Fibroblast of pulmonary artery (primary cell): ENCODE measurements around the gene TMEM108.
A peak's percentile ranks its signal among the peaks of the same experiment; 100 is the strongest.

ENCODE experiments used
- DNase-seq: peaks from one replicate; pipeline ENCODE4 v3.0.0-alpha.2; 2010; ENCODE audit warnings: low read depth
- H3K4me3 ChIP-seq: replicated peaks from 2 replicates; pipeline ENCODE4 v1.5.1; 2011; ENCODE audit warnings: low read depth, mild to moderate bottlenecking, control low read depth, low read length, moderate library complexity
- CTCF ChIP-seq: IDR thresholded peaks from 2 replicates; pipeline ENCODE4 v1.5.1; 2011; ENCODE audit warnings: mild to moderate bottlenecking, control low read depth, low read length, inconsistent platforms; ENCODE audit errors: missing control alignments

The TMEM108 gene

DNA sequence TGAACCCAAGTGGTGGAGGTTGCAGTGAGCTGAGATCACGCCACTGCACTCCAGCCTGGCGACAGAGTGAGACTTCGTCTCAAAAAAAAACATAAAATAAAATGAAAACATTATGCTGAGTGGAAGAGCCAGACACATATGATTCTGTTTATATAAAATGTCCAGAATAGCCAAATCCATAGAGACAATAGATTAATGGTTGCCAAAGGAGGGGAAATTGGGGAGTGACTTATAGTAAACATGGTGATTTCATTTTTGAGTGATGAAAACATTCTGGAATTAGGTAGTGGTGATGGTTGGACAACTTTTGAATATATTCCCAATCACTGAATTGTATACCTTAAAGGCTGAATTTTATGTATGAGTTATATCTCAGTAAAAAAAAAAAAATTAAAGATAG, 189.6 kb downstream of the TMEM108 start:
- no peak for TF ChIP-seq CTCF
- no peak overlapping the region for H3K4me3 ChIP-seq
- DNase-seq: no peak

DNA sequence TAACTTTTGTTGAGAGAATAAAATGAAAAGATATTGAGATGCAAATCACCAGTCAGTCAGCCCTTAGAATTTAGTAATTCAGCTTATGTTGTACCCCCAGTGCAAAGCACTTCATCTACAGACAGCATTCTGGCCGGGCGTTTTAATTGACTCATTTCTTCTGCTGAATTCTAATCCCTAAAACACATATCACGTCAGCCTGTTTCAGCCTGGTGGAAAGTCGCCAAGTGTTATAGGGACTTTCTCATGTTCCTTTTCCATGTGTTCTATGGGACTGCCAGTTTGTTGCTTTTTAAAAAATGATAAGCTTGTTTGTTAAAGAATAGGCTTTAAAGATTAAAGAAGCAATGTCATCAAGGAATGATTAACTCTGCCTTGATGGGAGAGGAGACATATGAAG, 192.0 kb downstream of the TMEM108 start:
- no peak for TF ChIP-seq CTCF
- peak; percentile 25 for DNase-seq
- no peak overlapping the region for H3K4me3 ChIP-seq

DNA sequence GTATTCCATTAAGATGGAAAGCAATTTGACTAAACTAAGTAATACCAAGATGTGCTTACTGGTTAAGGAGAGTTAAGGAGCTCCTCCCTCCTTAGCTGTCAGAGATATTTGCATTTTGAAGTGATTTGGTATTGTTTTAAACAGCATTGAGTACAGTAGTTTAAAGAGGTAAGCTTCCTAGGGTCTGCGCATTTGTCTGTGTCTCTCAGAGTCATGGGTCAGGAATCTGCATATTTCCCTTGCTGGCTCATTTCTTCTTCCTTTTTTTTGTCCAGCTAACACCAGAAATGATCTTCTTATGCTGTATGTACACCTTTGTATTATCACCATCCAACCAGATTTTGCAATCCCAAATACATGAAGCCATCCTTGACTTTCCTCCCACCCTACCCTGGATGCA, 198.7 kb downstream of the TMEM108 start:
- no peak overlapping the region for H3K4me3 ChIP-seq
- no peak for TF ChIP-seq CTCF
- DNase-seq: no peak

DNA sequence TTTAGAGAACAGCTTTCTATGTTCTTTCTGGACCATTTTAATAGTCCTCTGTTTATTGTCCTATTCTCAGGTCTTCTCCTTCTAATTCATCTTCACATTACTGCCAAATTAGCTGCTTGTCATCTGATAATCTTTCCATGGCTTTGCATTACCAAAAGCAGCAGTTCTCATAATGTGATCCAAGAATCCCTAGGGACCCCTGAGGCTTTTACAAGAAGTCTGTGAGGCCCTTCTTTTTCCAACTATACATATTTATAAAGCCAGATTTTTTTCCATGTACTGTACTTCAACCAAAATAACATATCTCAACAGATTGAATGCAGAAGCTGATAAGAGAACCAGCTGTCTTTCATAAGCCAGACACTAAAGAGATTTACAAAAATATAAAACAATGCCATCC, 199.2 kb downstream of the TMEM108 start:
- TF ChIP-seq CTCF: no peak
- DNase-seq: peak; percentile 26
- H3K4me3 ChIP-seq: no peak overlapping the region

GRCh38 chr3:133238015-133238414, 199.8 kb downstream of the TMEM108 start:
- DNase-seq: peak; percentile 68
- no peak overlapping the region for H3K4me3 ChIP-seq

GRCh38 chr3:133246119-133246518, 207.9 kb downstream of the TMEM108 start:
- H3K4me3 ChIP-seq: no peak overlapping the region
- TF ChIP-seq CTCF: no peak

More at GRCh38 chr3:133238015-133238414, 199.8 kb downstream of the TMEM108 start:
- TF ChIP-seq CTCF: no peak

DNA sequence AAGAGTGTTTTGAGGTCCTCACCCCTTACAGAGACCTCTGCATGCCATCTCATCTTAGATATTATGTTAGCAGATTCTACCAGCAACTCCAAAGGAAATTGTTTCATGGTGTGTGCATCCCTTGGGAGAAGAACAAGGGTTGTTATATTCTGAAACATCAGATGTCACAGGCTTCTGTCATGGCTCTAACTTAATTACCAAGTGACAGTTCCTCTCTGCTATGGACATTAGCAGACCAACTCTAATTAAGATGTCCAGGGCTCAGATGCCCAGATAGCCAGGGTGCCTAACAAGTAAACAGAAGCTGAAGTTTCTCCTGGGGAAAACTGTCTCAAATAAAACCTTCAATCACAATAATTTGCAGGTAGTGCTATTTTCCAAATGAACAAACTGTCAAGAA, 208.6 kb downstream of the TMEM108 start:
- no peak overlapping the region for H3K4me3 ChIP-seq
- no peak for DNase-seq
- no peak for TF ChIP-seq CTCF

More at GRCh38 chr3:133246119-133246518, 207.9 kb downstream of the TMEM108 start:
- DNase-seq: peak; percentile 40
